ENCODE measurements around the gene HIVEP3. TPM values are rescaled to one million over a fixed set of nuclear protein-coding genes. Genes with fewer than 3 reads are reported as not detected.

HIVEP3 gene
- total and polyA plus RNA-seq, 7 donors: 0.70 to 3.4 (median 2.1) TPM

- H3K4me3 ChIP-seq: no peak overlapping the region
- H3K4me1 ChIP-seq: peaks cover 25% of the 10 kb centered on the region
- DNase-seq (peak in 1 of 2 donors; percentile 28), ATAC-seq (no peak)
- no peak for TF ChIP-seq CTCF (IDR thresholded peaks at IDR 0.05)
- H3K27ac ChIP-seq: no peak overlapping the region
- intact Hi-C loops (cut with DNase I): no loop called here
- WGBS, 3 donors: 82 to 90% (median 85%) methylated on average over 8 of the region's 8 CpGs
- H3K9me3 ChIP-seq: no peaks in the 10 kb centered on the region
- no peaks in the 10 kb centered on the region for H3K36me3 ChIP-seq (ENCODE audit: insufficient read depth in 1 of 2, low read depth in 1 of 2)
- H3K27me3 ChIP-seq (ENCODE audit: insufficient read depth in 3 of 3, low read length in 2 of 3): no peaks in the 10 kb centered on the region
These were observed 404.3 kb downstream of the HIVEP3 start for GRCh38 chr1:41514381-41514780.

DNA sequence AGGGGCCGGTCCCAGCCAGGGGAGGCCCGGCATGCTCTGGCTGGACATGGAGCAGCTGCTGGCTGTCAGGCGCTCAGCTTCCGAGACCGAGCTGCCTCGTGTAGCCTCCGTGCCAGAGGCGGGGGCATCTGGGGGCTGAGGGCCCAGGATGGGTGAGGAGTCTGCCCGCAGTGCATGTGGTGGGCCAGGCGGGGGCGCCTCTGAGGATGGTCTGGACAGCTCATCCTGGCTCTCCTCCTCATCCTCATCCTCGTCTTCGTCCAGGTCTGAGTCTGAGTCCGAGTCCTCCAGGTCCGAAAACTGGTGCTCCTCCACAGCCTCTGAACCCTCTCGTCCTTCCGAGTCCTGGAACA is 405.4 kb downstream of the HIVEP3 start:
- no peaks in the 10 kb centered on the region for H3K9me3 ChIP-seq
- intact Hi-C loops (cut with DNase I): no loop called here
- no peaks in the 10 kb centered on the region for H3K36me3 ChIP-seq (ENCODE audit: insufficient read depth in 1 of 2, low read depth in 1 of 2)
- H3K4me3 ChIP-seq: no peak overlapping the region
- peak; percentile 27 for TF ChIP-seq CTCF (IDR thresholded peaks at IDR 0.05)
- 80 to 84% (median 81%) methylated on average over 17 of the region's 17 CpGs for WGBS, 3 donors
- no peak overlapping the region for H3K27ac ChIP-seq
- ATAC-seq: no peak
- DNase-seq: peak in 1 of 2 donors; percentile 40
- H3K27me3 ChIP-seq (ENCODE audit: insufficient read depth in 3 of 3, low read length in 2 of 3): no peaks in the 10 kb centered on the region
- peaks cover 25% of the 10 kb centered on the region for H3K4me1 ChIP-seq

DNA sequence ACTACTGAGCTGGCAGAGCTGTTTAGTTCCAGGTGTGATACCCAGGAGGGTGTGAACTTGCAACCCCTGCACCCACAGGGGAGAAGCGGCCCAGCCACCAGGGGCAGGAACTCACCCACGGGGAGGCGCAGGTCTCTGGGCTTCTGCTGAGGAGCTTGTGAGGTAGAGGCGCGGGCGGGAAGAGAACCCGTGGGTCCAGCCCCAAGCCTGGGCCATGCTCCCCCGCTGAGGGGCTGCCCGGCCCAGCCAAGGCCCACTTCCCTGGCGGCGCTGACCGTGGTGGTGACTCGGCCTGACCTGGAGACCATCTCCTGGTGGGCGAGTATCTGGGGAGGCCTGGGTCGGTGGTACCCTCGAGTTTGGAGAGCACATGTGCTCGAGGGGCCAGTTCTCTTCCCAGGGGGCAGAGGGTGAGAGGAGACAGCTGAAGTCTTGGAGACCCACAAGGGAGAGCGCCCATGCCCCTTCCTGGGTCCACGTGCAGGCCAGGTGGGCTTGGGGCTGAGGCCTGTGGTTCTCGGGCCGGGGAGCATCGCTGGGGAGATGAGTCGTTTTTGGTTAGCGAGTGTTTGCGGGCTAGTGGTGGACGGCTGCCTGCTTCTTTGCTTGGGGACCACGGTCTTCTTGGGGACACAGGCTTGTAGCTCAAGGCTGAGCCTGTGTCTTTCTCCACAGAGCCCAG is 405.9 kb downstream of the HIVEP3 start:
- TF ChIP-seq CTCF (IDR thresholded peaks at IDR 0.05): no peak
- Histone ChIP-seq H3K4me1 (peaks cover 25% of the 10 kb centered on the region), H3K9me3 (no peaks in the 10 kb centered on the region), H3K27me3 (ENCODE audit: insufficient read depth in 3 of 3, low read length in 2 of 3) (no peaks in the 10 kb centered on the region), H3K36me3 (ENCODE audit: insufficient read depth in 1 of 2, low read depth in 1 of 2) (no peaks in the 10 kb centered on the region), H3K4me3 (no peak overlapping the region), H3K27ac (no peak overlapping the region)
- ATAC-seq (no peak), DNase-seq (peak in 1 of 2 donors; percentile 34)
- WGBS, 3 donors: 91 to 97% (median 92%) methylated on average over 24 to 27 of the region's 27 CpGs
- intact Hi-C loops (cut with DNase I): no loop called here

DNA sequence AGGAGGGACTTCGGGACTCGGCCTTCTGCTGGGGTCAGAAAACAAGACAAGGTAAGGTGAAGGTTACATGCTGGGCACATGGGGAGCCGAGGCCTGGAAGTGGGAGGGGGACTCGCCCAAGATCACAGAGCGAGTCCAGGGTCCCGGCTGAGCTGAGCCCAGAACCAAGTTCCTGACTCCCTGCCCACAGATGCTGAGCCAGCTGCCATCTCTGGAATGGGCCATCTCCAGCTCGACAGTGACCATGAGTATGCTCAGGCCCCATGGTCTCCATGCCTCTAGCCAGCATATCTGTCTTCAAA is 407.5 kb downstream of the HIVEP3 start:
- WGBS, 3 donors: 96 to 99% (median 98%) methylated on average over 7 of the region's 7 CpGs
- H3K9me3 ChIP-seq: no peaks in the 10 kb centered on the region
- peaks cover 11% of the 10 kb centered on the region for H3K4me1 ChIP-seq
- ATAC-seq: no peak
- H3K27ac ChIP-seq: no peak overlapping the region
- H3K27me3 ChIP-seq (ENCODE audit: insufficient read depth in 3 of 3, low read length in 2 of 3): no peaks in the 10 kb centered on the region
- intact Hi-C loops (cut with DNase I): no loop called here
- no peak for DNase-seq
- TF ChIP-seq CTCF (IDR thresholded peaks at IDR 0.05): no peak
- H3K4me3 ChIP-seq: no peak overlapping the region
- H3K36me3 ChIP-seq (ENCODE audit: insufficient read depth in 1 of 2, low read depth in 1 of 2): no peaks in the 10 kb centered on the region
